ENCODE measurements around the gene AVPR2.

Gene AVPR2

GRCh38 chrX:153871946-153872878 is 32.3 kb upstream of the AVPR2 start:
- no peak for DNase-seq

GRCh38 chrX:153873282-153874084 is 31.0 kb upstream of the AVPR2 start:
- DNase-seq, result no peak

GRCh38 chrX:153874085-153874365 is 30.4 kb upstream of the AVPR2 start:
- no peak for DNase-seq

GRCh38 chrX:153874366-153875125 is 29.9 kb upstream of the AVPR2 start:
- no peak for DNase-seq

- no peak for DNase-seq
These were observed 28.9 kb upstream of the AVPR2 start for GRCh38 chrX:153875391-153876111.

- no peak for DNase-seq
These were observed 28.4 kb upstream of the AVPR2 start for GRCh38 chrX:153876112-153876491.

GRCh38 chrX:153877571-153878261 is 26.8 kb upstream of the AVPR2 start:
- DNase-seq, result no peak

GRCh38 chrX:153878345-153878744 is 26.1 kb upstream of the AVPR2 start:
- no peak for DNase-seq

- peak; percentile 88 for DNase-seq
These were observed 25.4 kb upstream of the AVPR2 start for GRCh38 chrX:153878969-153879653.

GRCh38 chrX:153879741-153880439 is 24.6 kb upstream of the AVPR2 start:
- peak; percentile 36 for DNase-seq

- no peak for DNase-seq
These were observed 24.0 kb upstream of the AVPR2 start for GRCh38 chrX:153880440-153880815.

GRCh38 chrX:153881281-153881680 is 23.2 kb upstream of the AVPR2 start:
- DNase-seq, result no peak

GRCh38 chrX:153882086-153882498 is 22.4 kb upstream of the AVPR2 start:
- DNase-seq, result no peak

- no peak for DNase-seq
These were observed 21.9 kb upstream of the AVPR2 start for GRCh38 chrX:153882557-153882956.

- DNase-seq, result no peak
These were observed 21.2 kb upstream of the AVPR2 start for GRCh38 chrX:153883163-153883843.

GRCh38 chrX:153884136-153884535 is 20.3 kb upstream of the AVPR2 start:
- peak; percentile 74 for DNase-seq

GRCh38 chrX:153884590-153884989 is 19.9 kb upstream of the AVPR2 start:
- DNase-seq, result peak; percentile 74

GRCh38 chrX:153885208-153885787 is 19.2 kb upstream of the AVPR2 start:
- peak; percentile 49 for DNase-seq

- no peak for DNase-seq
These were observed 18.2 kb upstream of the AVPR2 start, which contains the start of gene L1CAM for GRCh38 chrX:153885968-153886903. Gene L1CAM (minus strand): TSS chrX:153886173. CDS start chrX:153875836, 10,337 bp downstream.

Data from NCI-H2171 treated with DMSO at 0.1 percent for 48 hours (cell line).